Jurkat, Clone E6-1 (cell line): ENCODE results near the gene CD6.
"Not testable (repeated sequence)": the region's sequence is repeated elsewhere in the genome, so short reads cannot be mapped to it uniquely, and the experiment has no call there.

ENCODE experiments used
- DNase-seq: peaks from one replicate; pipeline ENCODE4 v3.0.0-alpha.2; 2011; ENCODE audit warnings: low read depth, low spot score
- H3K4me3 ChIP-seq: 2 replicates; pipeline ENCODE4 v1.5.1; 2011; ENCODE audit warnings: mild to moderate bottlenecking, low read length, control low read depth, moderate library complexity

The CD6 gene

DNA sequence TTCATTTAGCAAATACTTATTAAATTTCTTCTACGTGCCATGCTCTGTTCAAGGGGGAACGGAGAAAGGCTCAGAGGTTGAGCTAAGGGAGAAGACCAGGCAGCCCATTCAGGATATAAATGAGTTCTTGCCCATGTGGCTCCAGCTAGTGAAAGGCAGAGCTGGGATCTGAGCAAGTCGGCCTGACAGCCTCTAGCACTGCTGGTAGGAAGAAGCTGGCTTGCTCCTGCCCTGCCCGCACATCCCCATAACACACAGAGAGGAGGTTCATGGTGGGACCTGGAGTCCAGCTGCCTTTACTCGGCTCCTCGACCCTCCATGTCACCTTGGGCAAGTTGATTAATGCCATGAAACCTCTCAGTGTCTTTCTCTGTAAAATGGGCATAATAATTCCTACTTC is 21.5 kb upstream of the CD6 start:
- H3K4me3 ChIP-seq: no peak overlapping the region
- DNase-seq: no peak

GRCh38 chr11:60950933-60951605 is 20.4 kb upstream of the CD6 start:
- no peak for DNase-seq
- H3K4me3 ChIP-seq: no peak overlapping the region

- H3K4me3 ChIP-seq: no peak overlapping the region
Observed at GRCh38 chr11:60951606-60951903, 19.9 kb upstream of the CD6 start.

GRCh38 chr11:60951904-60952741 is 19.4 kb upstream of the CD6 start, which contains the start of gene SLC15A3:
Gene SLC15A3, minus strand, starts transcription at chr11:60952176. Its CDS starts 625 bp downstream, at chr11:60951551.
- DNase-seq: no peak

More at GRCh38 chr11:60951606-60951903, 19.9 kb upstream of the CD6 start:
- no peak for DNase-seq

DNA sequence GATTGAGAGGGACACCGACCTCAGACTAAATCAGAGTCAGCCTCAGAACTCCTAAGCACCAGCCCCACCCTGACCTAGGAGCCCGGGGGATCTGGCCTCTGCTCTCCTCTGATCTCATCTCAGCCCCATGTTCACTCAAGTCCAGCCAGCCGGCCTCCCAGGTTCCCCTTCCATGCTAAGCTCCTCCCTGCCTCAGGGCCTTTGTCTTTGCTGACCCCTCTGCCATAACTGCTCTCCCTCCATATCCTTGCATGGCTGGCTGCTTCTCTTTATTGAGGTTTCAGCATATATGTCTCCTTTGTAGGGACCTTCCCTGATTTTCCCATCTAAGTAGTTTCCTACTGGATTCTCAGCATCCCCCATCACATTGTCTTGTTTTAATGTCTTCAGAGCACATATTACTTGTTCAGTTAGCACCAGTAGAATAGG is 18.7 kb upstream of the CD6 start:
- H3K4me3 ChIP-seq: no peak overlapping the region
- DNase-seq: no peak

More at GRCh38 chr11:60951904-60952741, 19.4 kb upstream of the CD6 start, which contains the start of gene SLC15A3:
- no peak within 1 kb of the TSS for H3K4me3 ChIP-seq

DNA sequence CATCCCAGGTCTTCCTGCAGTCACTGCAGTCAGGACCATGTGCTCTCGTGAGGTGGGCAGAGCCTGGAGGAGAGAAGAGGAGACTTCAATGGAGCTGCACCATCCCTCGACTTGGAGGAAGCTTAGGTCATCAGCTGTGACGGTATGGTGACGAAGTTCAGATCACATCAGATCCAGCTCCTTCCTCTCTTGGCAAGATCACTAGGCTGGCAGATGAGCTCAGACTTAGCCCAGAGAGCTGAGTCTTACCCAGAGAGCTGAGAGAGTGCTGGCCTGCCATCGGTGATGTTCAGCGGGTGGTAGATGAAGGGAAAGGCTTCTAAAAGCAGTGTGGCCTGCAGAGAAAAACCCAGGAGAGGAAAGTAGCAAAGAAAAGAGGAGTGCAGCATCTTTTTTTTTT is 17.7 kb upstream of the CD6 start:
- H3K4me3 ChIP-seq: no peak overlapping the region
- no peak for DNase-seq

DNA sequence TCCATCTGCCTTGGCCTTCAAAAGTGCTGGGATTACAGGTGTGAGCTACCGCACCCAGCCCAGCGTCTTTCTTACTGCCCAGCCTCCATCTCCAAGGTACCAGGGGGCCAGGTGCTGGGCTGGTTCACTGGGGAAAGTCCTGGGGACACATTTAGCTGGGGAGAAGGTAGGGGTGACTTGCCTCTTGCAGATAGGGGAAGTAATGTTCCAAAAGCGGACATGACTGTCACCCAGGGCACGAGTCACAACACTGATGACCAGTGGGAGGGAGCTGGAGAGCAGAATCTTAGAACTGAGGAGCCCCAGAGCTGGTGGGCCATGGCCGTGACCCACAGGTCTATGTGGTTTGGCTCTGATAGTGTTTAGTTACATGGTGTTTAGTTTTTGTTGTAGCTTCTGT is 17.1 kb upstream of the CD6 start:
- no peak overlapping the region for H3K4me3 ChIP-seq
- DNase-seq: no peak

GRCh38 chr11:60955571-60955970 is 15.9 kb upstream of the CD6 start:
- H3K4me3 ChIP-seq: no peak overlapping the region
- no peak for DNase-seq

DNA sequence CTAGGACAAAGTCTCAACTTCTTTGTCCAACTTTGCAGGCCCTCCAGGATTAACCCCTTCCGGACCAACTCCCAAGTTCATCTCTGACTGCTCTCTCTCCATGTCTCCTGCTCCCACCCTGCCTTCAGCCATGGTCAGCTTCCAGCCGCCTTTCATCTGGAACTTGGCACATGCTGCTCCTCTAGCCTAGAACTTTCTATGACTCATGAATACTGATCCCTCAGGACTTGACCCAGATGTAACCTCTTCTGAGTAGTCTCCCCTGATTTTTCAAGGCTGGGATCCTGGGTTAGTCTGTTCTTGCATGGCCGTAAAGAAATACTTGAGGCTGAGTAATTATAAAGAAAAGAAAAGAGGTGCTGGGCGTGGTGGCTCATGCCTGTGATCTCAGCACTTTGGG is 14.3 kb upstream of the CD6 start:
- DNase-seq: no peak
- no peak overlapping the region for H3K4me3 ChIP-seq

GRCh38 chr11:60959431-60959830 is 12.0 kb upstream of the CD6 start:
- H3K4me3 ChIP-seq: no peak overlapping the region
- no peak for DNase-seq

GRCh38 chr11:60960405-60960804 is 11.1 kb upstream of the CD6 start:
- no peak for DNase-seq
- no peak overlapping the region for H3K4me3 ChIP-seq

DNA sequence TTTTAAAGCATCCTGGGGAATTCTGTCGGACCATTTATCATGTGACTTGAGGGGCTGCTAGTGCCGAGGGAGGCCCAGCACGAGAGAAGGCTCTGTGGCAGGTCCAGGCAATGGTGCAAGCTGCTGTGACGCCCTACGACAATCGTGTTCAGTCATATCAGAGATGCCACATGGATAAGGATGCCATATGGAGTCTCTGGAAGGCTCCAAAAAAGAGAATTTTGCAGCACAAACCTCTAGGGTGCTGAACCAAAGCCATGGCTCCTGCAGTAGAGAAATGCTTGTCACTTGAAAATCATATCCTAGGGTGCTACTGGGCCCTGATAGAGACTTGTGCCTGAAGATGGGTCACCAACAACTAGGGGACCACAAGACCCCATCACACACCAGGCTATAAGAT is 6.7 kb upstream of the CD6 start:
- DNase-seq: no peak
- H3K4me3 ChIP-seq: no peak overlapping the region

DNA sequence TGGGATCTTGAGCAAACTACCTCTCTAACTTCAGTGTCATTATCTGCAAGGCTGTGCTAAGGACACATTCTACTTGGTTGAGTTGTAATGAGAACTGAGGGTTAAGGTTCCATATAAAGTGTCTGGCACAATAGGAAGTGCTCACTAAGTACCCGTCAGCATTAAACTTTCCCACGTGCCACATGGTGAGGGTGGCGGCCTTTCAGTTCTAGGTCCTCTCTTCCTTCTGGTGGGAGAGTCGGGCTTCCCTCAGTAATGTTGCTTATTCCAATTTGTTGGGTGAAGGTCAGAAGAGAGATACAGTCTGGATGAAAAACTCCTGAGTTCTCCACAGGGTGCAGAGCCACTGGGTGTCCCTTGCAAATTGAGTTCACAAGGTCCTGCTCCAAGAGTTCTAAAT is 4.6 kb upstream of the CD6 start:
- H3K4me3 ChIP-seq: no peak overlapping the region
- DNase-seq: no peak

- H3K4me3 ChIP-seq: no peak overlapping the region
- DNase-seq: no peak
Observed at GRCh38 chr11:60968223-60968622, 3.3 kb upstream of the CD6 start.

- no peak overlapping the region for H3K4me3 ChIP-seq
- peak; percentile 58 for DNase-seq
Observed at GRCh38 chr11:60970369-60970774, 1.1 kb upstream of the CD6 start.

GRCh38 chr11:60970890-60971289 is 590 bp upstream of the CD6 start:
- no peak for DNase-seq
- H3K4me3 ChIP-seq: peak overlapping the region; percentile 67

- DNase-seq: no peak
- peak overlapping the region; percentile 67 for H3K4me3 ChIP-seq
Observed at GRCh38 chr11:60972182-60973030, 926 bp downstream of the CD6 start.

- H3K4me3 ChIP-seq: no peak overlapping the region
- no peak for DNase-seq
Observed at GRCh38 chr11:60973699-60974098, 2.2 kb downstream of the CD6 start.

DNA sequence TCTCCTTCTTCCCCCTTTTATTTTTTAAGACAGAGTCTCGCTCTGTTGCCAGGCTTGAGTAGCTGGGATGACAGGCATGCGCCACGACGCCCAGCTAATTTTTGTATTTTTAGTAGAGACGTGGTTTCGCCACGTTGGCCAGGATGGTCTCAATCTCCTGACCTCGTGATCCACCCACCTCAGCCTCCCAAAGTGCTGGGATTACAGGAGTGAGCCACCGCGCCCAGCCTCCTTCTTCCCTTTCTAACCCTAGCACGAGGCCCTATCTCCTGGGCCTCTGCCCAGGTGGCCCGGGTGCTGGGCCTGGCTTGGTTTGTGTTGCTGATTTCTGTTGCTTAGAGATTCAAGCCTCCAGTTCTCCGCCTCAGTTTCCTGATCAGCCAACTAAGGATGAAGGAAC is 2.8 kb downstream of the CD6 start:
- not testable (repeated sequence) for DNase-seq, H3K4me3 ChIP-seq

GRCh38 chr11:60974726-60975125 is 3.2 kb downstream of the CD6 start:
- no peak for DNase-seq
- no peak overlapping the region for H3K4me3 ChIP-seq
